ENCODE data around the gene IFI30. TPM values are rescaled to one million over a fixed set of nuclear protein-coding genes. Genes with fewer than 3 reads are reported as not detected.

The IFI30 gene
- total RNA-seq, 4 donors from 2014 or later = 74.8 to 466 (median 148) TPM

DNA sequence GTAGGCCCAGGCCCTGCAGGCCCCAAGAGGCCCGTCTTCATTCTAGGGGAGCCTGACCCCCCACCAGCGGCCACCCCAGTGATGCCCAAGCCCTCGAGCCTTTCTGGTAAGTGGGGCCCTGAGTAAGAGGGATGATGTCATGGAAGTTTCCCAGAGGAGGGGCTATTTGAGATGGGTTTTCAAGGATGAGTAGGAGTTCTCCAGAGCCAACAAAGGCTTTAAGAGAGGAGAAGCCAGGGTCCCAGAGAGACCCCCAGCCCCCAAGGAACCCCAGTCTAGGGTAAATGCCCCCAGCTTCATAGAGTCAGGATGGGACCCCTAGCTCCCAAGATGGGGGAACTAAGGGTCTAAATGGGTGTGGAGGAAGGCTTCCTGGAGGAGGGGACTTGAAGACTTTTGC is 29.7 kb upstream of the IFI30 start:
- DNase-seq (ENCODE audit: low spot score) = no peak
- TF ChIP-seq, protein P1, sequence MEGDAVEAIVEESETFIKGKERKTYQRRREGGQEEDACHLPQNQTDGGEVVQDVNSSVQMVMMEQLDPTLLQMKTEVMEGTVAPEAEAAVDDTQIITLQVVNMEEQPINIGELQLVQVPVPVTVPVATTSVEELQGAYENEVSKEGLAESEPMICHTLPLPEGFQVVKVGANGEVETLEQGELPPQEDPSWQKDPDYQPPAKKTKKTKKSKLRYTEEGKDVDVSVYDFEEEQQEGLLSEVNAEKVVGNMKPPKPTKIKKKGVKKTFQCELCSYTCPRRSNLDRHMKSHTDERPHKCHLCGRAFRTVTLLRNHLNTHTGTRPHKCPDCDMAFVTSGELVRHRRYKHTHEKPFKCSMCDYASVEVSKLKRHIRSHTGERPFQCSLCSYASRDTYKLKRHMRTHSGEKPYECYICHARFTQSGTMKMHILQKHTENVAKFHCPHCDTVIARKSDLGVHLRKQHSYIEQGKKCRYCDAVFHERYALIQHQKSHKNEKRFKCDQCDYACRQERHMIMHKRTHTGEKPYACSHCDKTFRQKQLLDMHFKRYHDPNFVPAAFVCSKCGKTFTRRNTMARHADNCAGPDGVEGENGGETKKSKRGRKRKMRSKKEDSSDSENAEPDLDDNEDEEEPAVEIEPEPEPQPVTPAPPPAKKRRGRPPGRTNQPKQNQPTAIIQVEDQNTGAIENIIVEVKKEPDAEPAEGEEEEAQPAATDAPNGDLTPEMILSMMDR (IDR thresholded peaks at IDR 0.05) = no peak
- no peak for ATAC-seq (ENCODE audit: low FRiP score)

DNA sequence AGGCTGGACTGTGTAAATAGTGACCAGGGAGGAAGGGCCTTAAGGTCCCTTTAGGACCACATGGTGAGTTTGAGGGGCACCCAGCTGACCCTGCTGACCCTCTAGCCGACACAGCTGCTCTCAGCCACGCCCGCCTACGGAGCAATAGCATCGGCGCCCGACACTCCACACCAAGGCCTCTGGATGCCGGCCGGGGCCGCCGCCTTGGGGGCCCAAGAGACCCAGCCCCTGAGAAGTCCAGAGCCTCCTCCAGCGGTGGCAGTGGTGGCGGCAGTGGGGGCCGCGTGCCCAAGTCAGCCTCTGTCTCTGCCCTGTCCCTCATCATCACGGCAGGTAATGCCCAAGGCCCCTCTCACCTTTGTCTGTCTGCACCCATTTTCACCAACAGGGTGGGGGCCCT is 29.3 kb upstream of the IFI30 start:
- DNase-seq (ENCODE audit: low spot score) (no peak), ATAC-seq (ENCODE audit: low FRiP score) (no peak)
- TF ChIP-seq, protein P1 (IDR thresholded peaks at IDR 0.05) = no peak

DNA sequence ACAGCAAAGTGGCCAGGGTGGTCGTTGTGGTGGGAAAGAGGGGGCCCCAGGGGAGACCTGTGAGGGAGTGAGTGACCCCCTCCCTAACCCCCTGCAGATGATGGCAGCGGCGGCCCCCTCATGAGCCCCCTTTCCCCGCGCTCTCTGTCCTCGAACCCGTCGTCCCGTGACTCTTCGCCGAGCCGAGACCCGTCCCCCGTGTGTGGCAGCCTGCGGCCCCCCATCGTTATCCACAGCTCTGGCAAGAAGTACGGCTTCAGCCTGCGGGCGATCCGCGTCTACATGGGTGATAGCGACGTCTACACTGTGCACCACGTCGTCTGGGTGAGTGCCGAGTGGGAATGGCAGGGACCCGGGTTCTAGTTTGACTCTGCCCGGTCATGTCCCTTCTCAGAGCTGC is 28.7 kb upstream of the IFI30 start:
- ATAC-seq (ENCODE audit: low FRiP score) (no peak), DNase-seq (ENCODE audit: low spot score) (no peak)
- TF ChIP-seq, protein P1 (IDR thresholded peaks at IDR 0.05) = no peak

DNA sequence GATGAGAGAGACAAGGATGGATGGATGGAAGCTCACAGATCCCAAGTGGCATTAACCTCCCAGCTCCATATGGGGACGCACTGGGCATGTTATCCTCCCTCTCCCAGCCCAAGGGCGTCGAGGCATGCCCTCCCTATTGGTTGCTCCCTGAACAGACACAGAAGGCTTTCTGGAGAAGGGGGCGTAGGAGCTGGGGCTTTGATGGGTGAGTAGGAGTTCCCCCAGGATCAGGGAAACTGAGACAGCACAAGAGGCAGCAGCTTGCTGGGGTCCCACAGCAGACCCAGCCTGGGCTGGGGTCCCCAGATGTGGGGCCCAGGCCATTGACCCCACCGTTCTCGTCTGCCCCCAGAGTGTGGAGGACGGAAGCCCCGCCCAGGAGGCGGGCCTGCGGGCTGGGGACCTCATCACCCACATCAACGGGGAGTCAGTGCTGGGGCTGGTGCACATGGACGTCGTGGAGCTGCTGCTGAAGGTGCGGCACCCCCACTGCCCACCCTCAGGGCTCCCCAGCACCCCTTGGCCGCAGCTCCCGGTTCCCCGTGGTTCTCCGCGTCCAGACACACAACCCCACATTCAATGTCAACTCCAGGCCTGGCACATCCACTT is 28.1 kb upstream of the IFI30 start:
- ATAC-seq (ENCODE audit: low FRiP score) = no peak
- DNase-seq (ENCODE audit: low spot score) = no peak
- TF ChIP-seq, protein P1 (IDR thresholded peaks at IDR 0.05) = no peak

DNA sequence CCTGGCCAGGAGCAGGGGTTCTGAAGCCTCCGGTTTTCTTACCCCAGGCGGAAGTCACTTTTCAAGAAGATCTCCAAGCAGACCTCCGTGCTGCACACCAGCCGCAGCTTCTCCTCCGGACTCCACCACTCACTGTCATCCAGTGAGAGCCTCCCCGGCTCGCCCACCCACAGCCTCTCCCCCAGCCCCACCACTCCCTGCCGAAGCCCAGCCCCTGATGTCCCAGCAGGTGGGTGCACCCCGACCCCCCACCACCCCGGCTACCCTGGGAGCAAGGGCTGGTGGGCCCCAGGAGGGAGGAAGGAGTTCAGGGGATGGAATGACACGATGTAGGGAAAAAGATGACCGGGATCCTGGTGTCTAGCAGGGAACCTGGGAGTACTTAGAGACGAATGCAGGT is 26.2 kb upstream of the IFI30 start:
- DNase-seq (ENCODE audit: low spot score) = no peak
- no peak for ATAC-seq (ENCODE audit: low FRiP score)
- TF ChIP-seq, protein P1 (IDR thresholded peaks at IDR 0.05) = no peak

DNA sequence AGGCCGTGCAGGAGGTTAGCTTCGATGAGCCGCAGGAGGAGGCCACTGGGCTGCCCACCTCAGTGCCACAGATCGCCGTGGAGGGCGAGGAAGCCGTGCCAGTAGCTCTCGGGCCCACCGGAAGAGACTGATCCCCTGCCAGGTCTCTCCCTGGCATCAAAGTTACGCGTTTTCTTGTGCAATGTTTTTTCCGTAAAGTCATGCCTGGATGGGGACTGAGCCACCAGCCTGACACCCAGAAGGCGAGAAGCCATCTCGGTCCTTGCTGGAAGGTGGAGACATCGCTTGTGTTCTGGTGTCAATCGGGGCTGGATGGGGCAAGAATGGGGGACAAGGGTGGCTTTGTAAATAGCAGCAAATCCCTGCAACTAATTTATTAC is 24.0 kb upstream of the IFI30 start:
- TF ChIP-seq, protein P1 (IDR thresholded peaks at IDR 0.05) = no peak
- ATAC-seq (ENCODE audit: low FRiP score) (no peak), DNase-seq (ENCODE audit: low spot score) (no peak)

DNA sequence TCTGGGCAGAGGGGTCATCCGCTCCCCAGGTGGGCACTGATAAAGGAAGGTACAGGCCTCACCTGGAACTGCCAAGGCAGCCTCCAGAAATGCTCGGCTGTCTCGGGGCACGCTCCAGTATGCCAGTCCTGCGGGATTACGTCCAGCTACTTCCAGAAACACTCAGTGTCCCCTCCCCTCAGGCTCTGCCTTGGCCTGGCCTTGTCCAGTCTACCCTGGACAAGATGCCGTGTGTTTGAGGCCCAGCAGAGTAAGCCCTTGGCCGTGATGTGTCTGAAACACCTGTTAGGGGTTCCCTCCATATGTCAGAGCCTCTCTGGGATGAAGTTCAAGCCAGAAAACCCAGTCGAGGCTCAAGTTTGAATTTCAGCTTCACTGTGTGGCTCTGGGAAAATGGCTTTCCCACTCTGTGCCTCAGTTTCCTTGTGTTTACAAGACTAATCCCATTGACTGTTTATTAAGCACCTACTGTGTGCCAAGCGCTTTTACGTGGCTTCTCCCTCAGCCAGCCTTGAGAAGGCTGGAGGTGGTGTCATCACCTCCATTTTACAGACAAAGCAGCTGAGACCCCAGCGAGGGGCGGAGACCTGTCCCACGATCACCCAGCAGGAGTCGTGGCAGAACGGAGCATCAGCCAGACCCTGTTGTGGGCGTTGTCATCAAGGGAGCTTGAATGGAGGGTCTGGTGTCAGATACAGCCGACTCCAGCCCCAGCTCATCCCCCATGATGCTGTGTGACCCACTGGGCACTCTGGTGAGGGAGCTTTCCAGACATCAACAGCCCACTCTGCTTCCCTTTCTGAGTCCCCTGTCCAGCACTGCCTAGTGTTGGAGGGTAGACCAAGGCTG is 22.6 kb upstream of the IFI30 start:
- DNase-seq (ENCODE audit: low spot score) = no peak
- no peak for ATAC-seq (ENCODE audit: low FRiP score)
- TF ChIP-seq, protein P1 (IDR thresholded peaks at IDR 0.05) = no peak

All from omental fat pad (tissue), 4 donors.